HepG2 (cell line): ENCODE measurements around the gene CRKL. TPM values are rescaled to one million over a fixed set of nuclear protein-coding genes. Genes with fewer than 3 reads are reported as not detected.
A peak's percentile ranks its signal among the peaks of the same experiment; 100 is the strongest.

Source experiments
- ATM ChIP-seq: fragments of 450-650 bp; IDR thresholded peaks from 2 replicates; pipeline ENCODE4 v1.7.1; 2017; ENCODE audit warnings: mild to moderate bottlenecking, borderline replicate concordance
- CAMTA2 ChIP-seq: sonication (generic); formaldehyde crosslinking; IDR thresholded peaks from 2 replicates; pipeline ENCODE4 v1.4.0; 2020; ENCODE audit warnings: mild to moderate bottlenecking, missing genetic modification reagents, borderline replicate concordance
- CREB1 ChIP-seq, 2 experiments: fragments of 450-650 bp in 1 of 2; IDR thresholded peaks; 2 replicates each; pipeline ENCODE4 v1.6.1; 2016 to 2017; ENCODE audit warnings: control low read depth in 1 of 2, mild to moderate bottlenecking in 1 of 2, missing compliant biosample characterization in 1 of 2, missing genetic modification characterization in 1 of 2
- E2F2 ChIP-seq: sonication (generic); formaldehyde crosslinking; IDR thresholded peaks from 2 replicates; pipeline ENCODE4 v1.4.0; 2020; ENCODE audit warnings: missing genetic modification reagents, borderline replicate concordance
- ELF4 ChIP-seq: sonication (generic); formaldehyde crosslinking; IDR thresholded peaks from 2 replicates; pipeline ENCODE4 v1.5.0; 2020; ENCODE audit warnings: missing genetic modification reagents, mild to moderate bottlenecking, moderate library complexity, borderline replicate concordance
- MLX ChIP-seq: IDR thresholded peaks from 2 replicates; pipeline ENCODE4 v1.6.1; 2016
- PHF20 ChIP-seq: sonication (generic); formaldehyde crosslinking; IDR thresholded peaks from 2 replicates; pipeline ENCODE4 v1.5.0; 2020; ENCODE audit warnings: mild to moderate bottlenecking, missing genetic modification reagents
- RFX1 ChIP-seq: fragments of 450-650 bp; IDR thresholded peaks from 2 replicates; pipeline ENCODE4 v1.6.1; 2017
- RFX3 ChIP-seq: IDR thresholded peaks from 2 replicates; pipeline ENCODE4 v1.6.1; 2016; ENCODE audit warnings: missing biosample characterization, missing genetic modification reagents
- SAP130 ChIP-seq: IDR thresholded peaks from 2 replicates; pipeline ENCODE4 v1.6.1; 2016; ENCODE audit warnings: low read depth
- SKI ChIP-seq: fragments of 450-650 bp; IDR thresholded peaks from one replicate; pipeline ENCODE4 v1.6.1; 2018; ENCODE audit warnings: mild to moderate bottlenecking; ENCODE audit not compliant: partially characterized antibody
- SUZ12 ChIP-seq: fragments of 150-350 bp; IDR thresholded peaks from 2 replicates; pipeline ENCODE4 v1.6.1; 2014; ENCODE audit warnings: low read depth, low read length
- TFDP1 ChIP-seq: IDR thresholded peaks from 2 replicates; pipeline ENCODE4 v1.6.1; 2016; ENCODE audit warnings: missing compliant biosample characterization, missing genetic modification reagents, borderline replicate concordance
- THRA ChIP-seq: sonication (generic); formaldehyde crosslinking; IDR thresholded peaks from 2 replicates; pipeline ENCODE4 v1.4.0; 2020; ENCODE audit warnings: missing genetic modification reagents, borderline replicate concordance
- ZNF280D ChIP-seq: sonication (generic); formaldehyde crosslinking; IDR thresholded peaks from 2 replicates; pipeline ENCODE4 v1.5.1; 2020; ENCODE audit warnings: mild to moderate bottlenecking, missing genetic modification reagents
- ZNF3 ChIP-seq: IDR thresholded peaks from 2 replicates; pipeline ENCODE4 v1.7.0; 2017; ENCODE audit warnings: inconsistent platforms
- ZNF337 ChIP-seq: sonication (generic); formaldehyde crosslinking; IDR thresholded peaks from 2 replicates; pipeline ENCODE4 v1.5.1; 2020; ENCODE audit warnings: missing genetic modification reagents, low read depth, mild to moderate bottlenecking, borderline replicate concordance
- ZNF589 ChIP-seq: sonication (generic); formaldehyde crosslinking; conservative IDR thresholded peaks from 2 replicates; pipeline ENCODE4 v1.8.0; 2022; ENCODE audit warnings: mild to moderate bottlenecking, moderate library complexity, missing genetic modification reagents
- ZNF883 ChIP-seq: sonication (generic); formaldehyde crosslinking; IDR thresholded peaks from 2 replicates; pipeline ENCODE4 v1.5.1; 2020; ENCODE audit warnings: mild to moderate bottlenecking, missing genetic modification reagents; ENCODE audit errors: not compliant biosample characterization
- ZSCAN30 ChIP-seq: sonication (generic); formaldehyde crosslinking; IDR thresholded peaks from 2 replicates; pipeline ENCODE4 v1.5.0; 2020; ENCODE audit warnings: mild to moderate bottlenecking, missing genetic modification reagents
- polyA plus RNA-seq, 8 experiments: library from polyadenylated mRNA; depleted of rRNA in 3 of 8; stranded (reverse) in 7 of 8; unstranded in 1 of 8; fragments of >200 nt; fragmentation: Illumina TruSeq in 4 of 8; extraction: Trizol in 4 of 8; gene quantifications; 2 replicates each; pipeline versions ENCODE4 v1.2.1 to v1.2.3, GENCODE V29; 2011 to 2016; ENCODE audit warnings: low read depth in 4 of 8, missing spikeins in 1 of 8, mixed read lengths in 1 of 8; ENCODE audit not compliant: insufficient read depth in 1 of 8
- total RNA-seq, 5 experiments: library from RNA; depleted of rRNA; stranded (reverse); fragments of >200 nt; fragmentation: Illumina TruSeq; extraction: Trizol; gene quantifications; 2 replicates each; pipeline ENCODE4 v1.2.3, GENCODE V29; 2016; ENCODE audit warnings: low read depth in 1 of 5

The CRKL gene
- total and polyA plus RNA-seq, 2 of the 13 experiments (the other 11 are each of a cell fraction or from before 2014, with no cell fraction given), result 37.4 to 60.6 TPM

GRCh38 chr22:20949698-20950183 is 32.5 kb downstream of the CRKL start (continued):
- peak; percentile 19; the same call in 1 of the 2 replicates for TF ChIP-seq THRA
- TF ChIP-seq ZNF589, result no peak
- no peak for TF ChIP-seq CREB1 (IDR thresholded peaks at IDR 0.05)
- TF ChIP-seq CREB1 (CRISPR knock-in tag; IDR thresholded peaks at IDR 0.05), result no peak
- peak; percentile 58 for TF ChIP-seq SKI
- TF ChIP-seq ZNF883, result no peak
- no peak for TF ChIP-seq CAMTA2 (CRISPR knock-in tag)
- no peak for TF ChIP-seq E2F2
- no peak for TF ChIP-seq ELF4 (CRISPR knock-in tag)
- TF ChIP-seq RFX1, result no peak
- no peak for TF ChIP-seq ZNF3 (CRISPR knock-in tag)
- no peak for TF ChIP-seq RFX3 (CRISPR knock-in tag)
- no peak for TF ChIP-seq ZSCAN30
- TF ChIP-seq PHF20 (CRISPR knock-in tag), result no peak
- peak; percentile 78 for TF ChIP-seq MLX (CRISPR knock-in tag)
- peak; percentile 19; the same call in 1 of the 2 replicates for TF ChIP-seq TFDP1
- no peak for TF ChIP-seq ZNF337
- TF ChIP-seq SUZ12, result no peak
- TF ChIP-seq SAP130, result peak; percentile 94
- no peak for TF ChIP-seq ATM
- TF ChIP-seq ZNF280D, result no peak
